Spleen (tissue), 11 donors: ENCODE measurements around the gene SLC38A7. TPM values are rescaled to one million over a fixed set of nuclear protein-coding genes. Genes with fewer than 3 reads are reported as not detected.

Source experiments
- DNase-seq: peaks from one replicate; pipeline ENCODE4 v3.0.0-alpha.2; 2020
- H3K27ac ChIP-seq, 8 donors: fragments of 200-600 bp; sonication (generic) in 7 of 8; 1 replicate in 4 of 8; 2 replicates in 4 of 8; pipeline versions ENCODE4 v1.5.0 to v1.8.0; 2016 to 2021; ENCODE audit warnings: inconsistent platforms in 4 of 8, mild to moderate bottlenecking in 4 of 8, moderate library complexity in 1 of 8
- H3K27me3 ChIP-seq, 7 donors: fragments of 200-600 bp; sonication (generic) in 6 of 7; replicated peaks in 1 of 7; 1 replicate in 4 of 7; 2 replicates in 3 of 7; pipeline versions ENCODE4 v1.5.0 to v1.8.0; 2016 to 2021; ENCODE audit warnings: inconsistent platforms in 3 of 7, mild to moderate bottlenecking in 1 of 7
- H3K36me3 ChIP-seq, 6 donors: fragments of 200-600 bp; sonication (generic) in 5 of 6; 1 replicate in 4 of 6; 2 replicates in 2 of 6; pipeline versions ENCODE4 v1.5.0 to v1.8.0; 2016 to 2021; ENCODE audit warnings: inconsistent platforms in 2 of 6
- H3K4me1 ChIP-seq, 6 donors: fragments of 200-600 bp; sonication (generic) in 5 of 6; 1 replicate in 3 of 6; 2 replicates in 3 of 6; pipeline versions ENCODE4 v1.5.0 to v1.8.0; 2016 to 2021; ENCODE audit warnings: inconsistent platforms in 3 of 6
- H3K4me3 ChIP-seq, 8 donors: fragments of 200-600 bp; sonication (generic) in 7 of 8; 1 replicate in 4 of 8; 2 replicates in 4 of 8; pipeline versions ENCODE4 v1.5.0 to v1.8.0; 2016 to 2021; ENCODE audit warnings: inconsistent platforms in 4 of 8, mild to moderate bottlenecking in 4 of 8, moderate library complexity in 2 of 8
- H3K9me3 ChIP-seq, 8 donors: fragments of 200-600 bp; sonication (generic) in 7 of 8; 1 replicate in 4 of 8; 2 replicates in 4 of 8; pipeline versions ENCODE4 v1.5.0 to v1.8.0; 2016 to 2021; ENCODE audit warnings: inconsistent platforms in 4 of 8
- POLR2A ChIP-seq, 3 donors: fragments of 450-650 bp; IDR thresholded peaks; one replicate each; pipeline ENCODE4 v1.5.1; 2017; ENCODE audit warnings: antibody characterized with exemption in 3 of 3, mild to moderate bottlenecking in 1 of 3
- POLR2AphosphoS5 ChIP-seq, 3 donors: sonication (generic); formaldehyde crosslinking; IDR thresholded peaks; one replicate each; pipeline ENCODE4 v1.5.1; 2017; ENCODE audit warnings: antibody characterized with exemption in 3 of 3
- WGBS, 5 donors: extraction: QIAGEN DNeasy Blood & Tissue Kit in 3 of 5; methylation state at CpG; one replicate each; pipeline versions ENCODE4 v1.1.5 to v1.1.7; 2013 to 2018; 5-methylcytosine and 5-hydroxymethylcytosine counted together
- intact Hi-C: fragments of 100-400 bp; cut with DNase I; formaldehyde crosslinking; loops from one replicate; pipeline ENCODE4 v1.15.0; 2023; ENCODE audit warnings: low total_unique reads
- polyA plus RNA-seq, 3 donors: library from polyadenylated mRNA; stranded (reverse); fragments of 200-250 nt; gene quantifications; one replicate each; pipeline ENCODE4 v1.2.1, GENCODE V29; 2013
- total RNA-seq, 7 donors: library from RNA; depleted of rRNA in 3 of 7; stranded (reverse); fragments of >200 nt in 3 of 7; fragmentation: NEBNext Ultra II Directional in 4 of 7; extraction: Animal tissue kit (Norgen Biotek cat#: 25700) in 4 of 7; gene quantifications; one replicate each; pipeline versions ENCODE4 v1.1.0 to v1.2.1, GENCODE V29; 2016 to 2021
- TF ChIP-seq, protein P1 (sequence below), 11 experiments: fragments of 200-600 bp in 7 of 11; fragments of 450-650 bp in 4 of 11; sonication (generic) in 4 of 11; IDR thresholded peaks in 8 of 11; conservative IDR thresholded peaks in 3 of 11; 1 replicate in 7 of 11; 2 replicates in 4 of 11; pipeline versions ENCODE4 v1.4.0 to v1.8.0; 2016 to 2021; ENCODE audit warnings: antibody characterized with exemption in 11 of 11, inconsistent platforms in 4 of 11, mild to moderate bottlenecking in 1 of 11
- donor health status: healthy with polysubstance abuse.
- donor health status: DM: no; HTN: no; CAD: no; lungs with moderate emphysema.
- donor health status: DM: no; HTN: no; CAD: no.
- donor health status: Bipolar disorder and iron deficiency.
- donor health status: healthy.
- donor health status: DM: no; HTN: no; CAD: no.
- donor health status: DM: yes; HTN: yes; CAD: no.

Gene SLC38A7
- total and polyA plus RNA-seq, 10 donors: 2.9 to 29.5 (median 18.8) TPM

DNA sequence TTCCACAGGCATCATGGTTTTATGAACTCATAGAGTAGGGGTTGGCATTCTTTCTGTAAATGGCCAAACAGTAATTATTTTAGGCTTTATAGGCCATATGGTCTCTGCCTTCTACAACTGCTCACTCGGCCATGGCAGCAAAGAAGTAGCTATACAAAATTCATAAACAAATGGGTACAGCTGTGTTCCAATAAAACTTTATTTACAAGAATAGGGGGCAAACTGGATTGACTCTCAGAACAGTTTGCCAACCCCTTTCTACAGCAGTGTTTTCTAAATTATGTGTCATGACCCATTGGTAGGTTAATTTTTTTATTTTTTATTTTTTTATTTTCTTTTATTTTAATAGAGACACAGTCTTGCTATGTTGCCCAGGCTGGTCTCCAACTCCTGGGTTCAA is 29.2 kb upstream of the SLC38A7 start:
- H3K36me3 ChIP-seq: peaks cover 0 to 100% (median 75%) of the 10 kb centered on the region in 6 donors
- H3K4me1 ChIP-seq: no peaks in the 10 kb centered on the region
- TF ChIP-seq POLR2A (IDR thresholded peaks at IDR 0.05): no peak
- TF ChIP-seq, protein P1, sequence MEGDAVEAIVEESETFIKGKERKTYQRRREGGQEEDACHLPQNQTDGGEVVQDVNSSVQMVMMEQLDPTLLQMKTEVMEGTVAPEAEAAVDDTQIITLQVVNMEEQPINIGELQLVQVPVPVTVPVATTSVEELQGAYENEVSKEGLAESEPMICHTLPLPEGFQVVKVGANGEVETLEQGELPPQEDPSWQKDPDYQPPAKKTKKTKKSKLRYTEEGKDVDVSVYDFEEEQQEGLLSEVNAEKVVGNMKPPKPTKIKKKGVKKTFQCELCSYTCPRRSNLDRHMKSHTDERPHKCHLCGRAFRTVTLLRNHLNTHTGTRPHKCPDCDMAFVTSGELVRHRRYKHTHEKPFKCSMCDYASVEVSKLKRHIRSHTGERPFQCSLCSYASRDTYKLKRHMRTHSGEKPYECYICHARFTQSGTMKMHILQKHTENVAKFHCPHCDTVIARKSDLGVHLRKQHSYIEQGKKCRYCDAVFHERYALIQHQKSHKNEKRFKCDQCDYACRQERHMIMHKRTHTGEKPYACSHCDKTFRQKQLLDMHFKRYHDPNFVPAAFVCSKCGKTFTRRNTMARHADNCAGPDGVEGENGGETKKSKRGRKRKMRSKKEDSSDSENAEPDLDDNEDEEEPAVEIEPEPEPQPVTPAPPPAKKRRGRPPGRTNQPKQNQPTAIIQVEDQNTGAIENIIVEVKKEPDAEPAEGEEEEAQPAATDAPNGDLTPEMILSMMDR (IDR thresholded peaks at IDR 0.05 in 8 of 11, conservative IDR thresholded peaks at IDR 0.05 in 3 of 11): no peak
- no peak for TF ChIP-seq POLR2AphosphoS5 (IDR thresholded peaks at IDR 0.05)
- no peak for DNase-seq
- WGBS, 5 donors: 89 to 100% (median 90%) methylated on average over 1 of the region's 1 CpG
- H3K27ac ChIP-seq: no peak overlapping the region
- H3K27me3 ChIP-seq: no peaks in the 10 kb centered on the region
- no peaks in the 10 kb centered on the region for H3K9me3 ChIP-seq
- H3K4me3 ChIP-seq: no peak overlapping the region
- intact Hi-C loops: no loop called here

DNA sequence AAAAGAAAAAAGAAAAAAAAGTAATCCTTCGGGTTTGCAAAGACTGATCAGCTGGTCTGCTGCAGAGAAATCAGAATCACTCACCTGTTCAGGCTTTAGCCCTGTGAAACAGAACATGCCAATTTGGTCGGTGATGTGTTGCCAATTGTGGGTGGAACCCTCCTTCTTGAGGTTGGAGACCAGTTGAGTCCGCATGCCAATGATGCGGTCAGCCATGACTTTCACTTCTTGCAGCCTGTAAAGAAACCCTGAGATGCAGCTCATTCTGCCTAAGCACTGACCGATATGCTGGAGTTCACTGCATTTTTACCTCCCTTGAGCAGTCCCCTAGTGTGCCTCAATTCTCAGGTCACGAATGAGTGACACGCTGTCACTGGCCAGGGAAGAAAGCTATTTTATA is 24.8 kb upstream of the SLC38A7 start:
- TF ChIP-seq, protein P1 (IDR thresholded peaks at IDR 0.05 in 8 of 11, conservative IDR thresholded peaks at IDR 0.05 in 3 of 11): no peak
- no peak for TF ChIP-seq POLR2AphosphoS5 (IDR thresholded peaks at IDR 0.05)
- no peak for TF ChIP-seq POLR2A (IDR thresholded peaks at IDR 0.05)
- Histone ChIP-seq H3K4me3 (no peak overlapping the region), H3K27me3 (no peaks in the 10 kb centered on the region), H3K27ac (no peak overlapping the region), H3K4me1 (no peaks in the 10 kb centered on the region), H3K9me3 (no peaks in the 10 kb centered on the region), H3K36me3 (peaks cover 0 to 92% (median 54%) of the 10 kb centered on the region in 6 donors)
- 86 to 95% (median 92%) methylated on average over 7 of the region's 7 CpGs for WGBS, 5 donors
- DNase-seq: no peak
- intact Hi-C loops: no loop called here

DNA sequence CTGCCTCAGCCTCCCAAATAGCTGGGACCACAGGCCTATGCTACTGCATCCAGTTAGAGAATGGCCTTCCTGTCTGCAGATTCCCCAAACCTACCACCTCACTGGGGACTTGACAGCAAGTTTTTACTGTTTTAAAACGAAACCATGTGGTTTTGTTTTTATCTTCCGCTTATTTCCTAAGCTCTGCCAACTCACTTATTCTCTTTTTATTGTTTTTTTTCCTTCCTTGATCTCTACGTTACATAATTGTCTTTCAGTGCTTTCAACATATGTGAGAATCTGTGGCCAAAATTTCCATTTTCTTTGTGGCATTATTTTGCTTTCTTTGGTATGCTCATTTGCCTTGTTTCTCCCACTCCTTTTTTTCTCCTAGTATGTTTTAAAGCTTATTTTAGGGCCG is 14.6 kb upstream of the SLC38A7 start:
- H3K9me3 ChIP-seq: no peaks in the 10 kb centered on the region
- no peak overlapping the region for H3K4me3 ChIP-seq
- WGBS, 5 donors: 52 to 65% (median 57%) methylated on average over 4 of the region's 4 CpGs
- H3K27me3 ChIP-seq: no peaks in the 10 kb centered on the region
- H3K4me1 ChIP-seq: no peaks in the 10 kb centered on the region
- no peak for DNase-seq
- TF ChIP-seq POLR2A (IDR thresholded peaks at IDR 0.05) (no peak), POLR2AphosphoS5 (IDR thresholded peaks at IDR 0.05) (no peak)
- TF ChIP-seq, protein P1 (IDR thresholded peaks at IDR 0.05 in 8 of 11, conservative IDR thresholded peaks at IDR 0.05 in 3 of 11): no peak
- intact Hi-C loops: no loop called here
- H3K27ac ChIP-seq: no peak overlapping the region
- H3K36me3 ChIP-seq: no peaks in the 10 kb centered on the region

DNA sequence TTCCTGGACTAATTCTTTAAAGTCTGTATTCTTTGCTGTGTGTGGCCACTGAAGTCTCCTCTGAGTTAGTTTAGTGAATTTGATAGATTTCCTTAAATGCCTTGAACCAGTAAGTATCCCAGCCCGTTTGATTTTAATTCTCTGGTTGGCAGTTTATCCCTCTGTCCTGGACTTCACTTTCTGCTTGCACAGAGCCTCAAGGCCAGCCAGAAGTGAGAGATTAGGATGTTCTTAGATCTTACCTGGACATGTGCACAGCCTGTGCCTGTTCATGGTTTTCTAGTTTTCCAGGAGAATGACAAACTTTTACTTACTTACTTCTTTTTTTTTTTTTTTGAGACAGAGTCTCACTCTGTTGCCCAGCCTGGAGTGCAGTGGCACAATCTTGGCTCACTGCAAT is 10.8 kb upstream of the SLC38A7 start:
- WGBS, 5 donors: 63 to 75% (median 68%) methylated on average over 1 of the region's 1 CpG
- intact Hi-C loops: no loop called here

More for the DNA sequence above, 10.8 kb upstream of the SLC38A7 start:
- H3K4me1 ChIP-seq: no peaks in the 10 kb centered on the region
- H3K36me3 ChIP-seq: no peaks in the 10 kb centered on the region
- no peaks in the 10 kb centered on the region for H3K27me3 ChIP-seq
- peaks cover 0 to 13% (median 7%) of the 10 kb centered on the region in 8 donors for H3K9me3 ChIP-seq
- no peak overlapping the region for H3K4me3 ChIP-seq
- no peak for DNase-seq
- TF ChIP-seq, protein P1 (IDR thresholded peaks at IDR 0.05 in 8 of 11, conservative IDR thresholded peaks at IDR 0.05 in 3 of 11): no peak
- TF ChIP-seq POLR2AphosphoS5 (IDR thresholded peaks at IDR 0.05) (no peak), POLR2A (IDR thresholded peaks at IDR 0.05) (no peak)
- no peak overlapping the region for H3K27ac ChIP-seq
